Activated CD8-positive, alpha-beta T cell treated with anti-CD3 and anti-CD28 coated beads, Interleukin-2, amount 10 ng/mL, durations not matched to agents 7 days and 5 days (primary cell): ENCODE results near the gene PAQR6. TPM values are rescaled to one million over a fixed set of nuclear protein-coding genes. Genes with fewer than 3 reads are reported as not detected.

Experiments used
- ATAC-seq: fragments of 150-1000 bp; cut with Tn5 transposase; one replicate; pipeline ENCODE4 v1.10.0; 2021; ENCODE audit warnings: moderate library complexity
- CTCF ChIA-PET: fragments of 350-600 bp; sonication (Branson Sonifier 250); formaldehyde crosslinking; loops from one replicate; lab custom pipeline; 2021; ENCODE audit warnings: antibody characterized with exemption; lab: Charles Lee
- POLR2A ChIA-PET: fragments of 350-600 bp; sonication (Branson Sonifier 250); formaldehyde crosslinking; loops from one replicate; lab custom pipeline; 2021; ENCODE audit warnings: antibody characterized with exemption; lab: Charles Lee
- DNase-seq: peaks from one replicate; pipeline ENCODE4 v3.0.0-alpha.2; 2020
- H3K27ac Mint-ChIP-seq: one replicate; pipeline ENCODE4 v1.8.0; 2021; ENCODE audit warnings: mild to moderate bottlenecking, mixed read lengths
- H3K27me3 Mint-ChIP-seq: one replicate; pipeline ENCODE4 v1.8.0; 2021; ENCODE audit warnings: low read depth, mixed read lengths
- H3K36me3 Mint-ChIP-seq: one replicate; pipeline ENCODE4 v1.8.0; 2021; ENCODE audit warnings: low read depth, mixed read lengths
- H3K4me1 Mint-ChIP-seq: one replicate; pipeline ENCODE4 v1.8.0; 2021; ENCODE audit warnings: low read depth, mixed read lengths
- H3K4me3 Mint-ChIP-seq: one replicate; pipeline ENCODE4 v1.8.0; 2021; ENCODE audit warnings: mild to moderate bottlenecking, mixed read lengths
- H3K9me3 Mint-ChIP-seq: one replicate; pipeline ENCODE4 v1.8.0; 2022; ENCODE audit warnings: mixed read lengths; ENCODE audit not compliant: insufficient read depth
- total RNA-seq, 2 experiments: library from RNA; stranded (reverse); gene quantifications; one replicate each; pipeline ENCODE4 v1.2.3, GENCODE V29; 2021

Gene PAQR6
- total RNA-seq, 2 experiments from 2014 or later: 8.6 to 9.9 TPM

DNA sequence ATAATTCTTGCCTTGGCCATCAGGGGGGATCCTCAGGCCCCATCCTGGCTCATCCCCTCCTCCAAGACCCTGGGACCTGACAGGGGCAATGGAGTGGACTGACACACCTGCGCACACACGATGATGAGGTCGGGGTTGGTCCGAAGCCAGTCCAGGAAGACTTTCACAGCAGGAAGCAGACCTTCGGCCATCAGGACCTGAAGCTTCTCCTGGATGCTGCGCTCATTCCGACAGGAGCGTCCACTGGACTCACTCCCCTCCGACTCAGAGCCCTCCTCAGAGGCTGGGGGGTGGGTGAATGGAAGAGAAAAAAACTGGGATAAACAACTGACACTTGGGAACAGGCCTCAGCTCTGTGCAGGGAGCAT, 15.4 kb upstream of the PAQR6 start:
- H3K27me3 Mint-ChIP-seq: no peaks in the 10 kb centered on the region
- peaks cover 1% of the 10 kb centered on the region for H3K4me1 Mint-ChIP-seq
- H3K27ac Mint-ChIP-seq: no peak overlapping the region
- DNase-seq (no peak), ATAC-seq (no peak)
- no peak overlapping the region for H3K4me3 Mint-ChIP-seq
- H3K9me3 Mint-ChIP-seq: no peaks in the 10 kb centered on the region
- POLR2A ChIA-PET: no interaction called here
- peaks cover 77% of the 10 kb centered on the region for H3K36me3 Mint-ChIP-seq
- CTCF ChIA-PET: interaction anchor here (1.4 kb wide), 1 partner anchor 55 kb away, joined by 3 read pairs; no protein-coding TSS in a partner anchor

DNA sequence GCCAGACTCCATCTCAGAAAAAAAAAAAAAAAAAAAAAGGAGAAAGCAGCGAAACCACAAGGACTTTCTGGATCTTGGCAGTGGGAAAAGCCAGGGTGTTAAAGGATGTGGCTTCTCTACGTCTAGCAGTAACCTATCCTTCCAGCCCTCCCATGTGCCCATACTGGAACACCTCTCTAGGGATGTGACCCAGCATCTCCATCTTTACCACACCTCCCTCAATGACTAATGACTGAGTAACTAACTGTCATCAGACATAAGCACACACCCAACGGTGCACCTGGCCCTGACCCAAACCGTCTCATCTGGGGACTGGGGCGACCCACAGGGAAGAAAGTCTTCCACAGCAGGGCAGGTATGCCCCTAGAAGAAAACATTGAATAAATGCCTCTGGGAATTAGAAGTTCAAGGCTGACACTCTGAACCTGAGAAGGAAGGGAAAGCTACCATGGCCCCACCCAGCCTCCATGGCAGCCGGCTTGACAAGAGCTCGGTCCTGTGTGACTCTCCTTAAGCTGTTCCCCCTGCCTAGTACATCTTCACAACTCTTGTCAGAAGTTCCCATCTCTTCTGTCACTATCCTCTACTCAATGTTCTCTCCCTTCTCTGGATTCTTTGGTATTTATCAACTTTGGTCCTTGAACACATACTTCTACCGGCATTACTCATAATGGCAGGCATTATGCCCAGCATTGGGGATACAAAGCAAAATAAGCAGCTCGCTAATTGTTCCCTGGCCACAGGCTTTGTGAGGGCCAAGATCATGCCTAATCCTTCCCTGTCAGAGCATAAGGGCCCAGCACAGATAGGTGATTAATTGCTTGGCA, 14.8 kb upstream of the PAQR6 start:
- Mint-ChIP-seq H3K4me3 (no peak overlapping the region), H3K27ac (peak overlapping the region; percentile 2), H3K27me3 (no peaks in the 10 kb centered on the region), H3K36me3 (peaks cover 77% of the 10 kb centered on the region), H3K9me3 (no peaks in the 10 kb centered on the region), H3K4me1 (peaks cover 7% of the 10 kb centered on the region)
- ChIA-PET CTCF (interaction anchor here (1.4 kb wide), 1 partner anchor 56 kb away, joined by 3 read pairs; no protein-coding TSS in a partner anchor), POLR2A (no interaction called here)
- no peak for DNase-seq
- no peak for ATAC-seq

DNA sequence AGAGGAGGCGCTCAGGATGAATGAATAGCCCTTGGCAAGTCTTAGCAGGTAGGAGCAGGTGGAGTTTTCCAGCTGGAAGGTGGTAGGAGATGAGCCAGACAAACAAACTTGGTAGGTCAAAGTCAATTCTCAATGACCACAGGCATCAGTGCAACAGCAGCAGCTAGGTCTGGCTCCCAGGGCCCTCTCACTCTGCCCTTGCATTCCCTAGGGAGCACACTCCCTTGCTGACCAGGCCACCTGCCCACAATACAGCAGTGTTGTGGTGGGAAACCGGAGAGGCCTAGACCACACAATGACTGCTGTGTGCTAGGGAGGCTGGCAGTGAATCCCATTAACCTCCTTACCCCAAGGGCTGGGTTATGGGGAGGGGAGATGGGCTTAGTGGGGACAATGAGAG, 13.0 kb upstream of the PAQR6 start:
- Mint-ChIP-seq H3K9me3 (no peaks in the 10 kb centered on the region), H3K4me1 (peaks cover 16% of the 10 kb centered on the region), H3K27me3 (no peaks in the 10 kb centered on the region), H3K36me3 (peaks cover 71% of the 10 kb centered on the region), H3K4me3 (no peak overlapping the region), H3K27ac (peak overlapping the region; percentile 43)
- ATAC-seq (no peak), DNase-seq (no peak)
- POLR2A ChIA-PET: interaction anchor here (1.7 kb wide), 1 partner anchor 22 kb away, joined by 7 read pairs; the partner anchor contains the start of gene SMG5
- CTCF ChIA-PET: interaction anchor here (0.7 to 1.1 kb wide), 3 partner anchors 59 to 120 kb away, joined by 3 to 7 read pairs (median 3); no protein-coding TSS in a partner anchor

DNA sequence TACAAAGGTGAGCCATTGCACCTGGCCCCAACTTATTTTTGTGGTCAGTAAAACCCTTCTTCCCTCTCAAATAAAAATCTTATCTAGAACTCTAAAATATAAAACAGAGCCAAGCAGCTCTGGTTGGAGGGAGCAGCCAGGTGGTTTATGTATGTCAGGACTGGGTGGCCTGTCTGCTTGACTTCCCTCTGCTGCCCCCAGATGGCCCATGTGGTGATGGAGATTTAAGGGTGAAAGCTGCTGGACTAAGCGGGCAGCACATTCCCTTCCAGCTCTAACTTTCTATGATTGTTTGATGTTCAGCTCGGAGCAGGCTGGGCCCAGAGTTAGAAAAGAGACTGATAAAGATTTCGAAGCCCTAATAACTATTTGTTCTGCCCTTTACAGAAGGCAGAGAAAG, 11.9 kb upstream of the PAQR6 start:
- CTCF ChIA-PET: interaction anchor here (0.9 to 1.5 kb wide), 8 partner anchors 8 to 163 kb away, joined by 3 to 7 read pairs (median 3); partner anchors contain the start of genes BGLAP and SLC25A44
- Mint-ChIP-seq H3K4me3 (no peak overlapping the region), H3K9me3 (no peaks in the 10 kb centered on the region), H3K4me1 (peaks cover 16% of the 10 kb centered on the region), H3K27ac (no peak overlapping the region), H3K27me3 (no peaks in the 10 kb centered on the region), H3K36me3 (peaks cover 63% of the 10 kb centered on the region)
- ATAC-seq: no peak
- POLR2A ChIA-PET: interaction anchor here (1.4 to 1.7 kb wide), 2 partner anchors 20 to 23 kb away, joined by 3 to 7 read pairs; partner anchors contain the start of gene SMG5
- DNase-seq: no peak

DNA sequence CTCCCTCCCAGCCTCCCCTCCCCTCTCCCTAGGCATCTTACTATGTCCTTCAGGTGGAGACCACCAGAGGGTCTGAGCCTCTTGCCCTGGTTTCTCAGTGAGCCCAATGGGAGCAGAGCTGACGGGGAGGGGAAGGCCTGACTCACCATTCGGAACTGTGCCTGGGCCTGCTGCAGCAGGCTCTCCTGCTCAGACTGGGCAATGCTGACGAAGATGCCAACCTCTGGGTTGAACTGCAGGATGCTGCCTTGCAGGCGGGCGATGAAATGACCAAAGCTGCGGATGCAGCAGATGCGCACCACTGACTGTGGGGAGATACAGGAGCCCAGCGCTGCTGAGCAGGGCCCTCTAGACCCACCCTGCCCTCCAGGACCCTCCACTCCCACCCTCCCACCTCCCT, 11.0 kb upstream of the PAQR6 start:
- no peak overlapping the region for H3K4me3 Mint-ChIP-seq
- ATAC-seq: no peak
- peaks cover 61% of the 10 kb centered on the region for H3K36me3 Mint-ChIP-seq
- ChIA-PET CTCF (interaction anchor here (0.9 to 1.5 kb wide), 4 partner anchors 8 to 104 kb away, joined by 3 to 6 read pairs (median 4); partner anchors contain the start of gene BGLAP), POLR2A (interaction anchor here (1.4 kb wide), 1 partner anchor 21 kb away, joined by 3 read pairs; no protein-coding TSS in a partner anchor)
- no peaks in the 10 kb centered on the region for H3K9me3 Mint-ChIP-seq
- no peak overlapping the region for H3K27ac Mint-ChIP-seq
- H3K27me3 Mint-ChIP-seq: no peaks in the 10 kb centered on the region
- H3K4me1 Mint-ChIP-seq: peaks cover 16% of the 10 kb centered on the region
- no peak for DNase-seq

DNA sequence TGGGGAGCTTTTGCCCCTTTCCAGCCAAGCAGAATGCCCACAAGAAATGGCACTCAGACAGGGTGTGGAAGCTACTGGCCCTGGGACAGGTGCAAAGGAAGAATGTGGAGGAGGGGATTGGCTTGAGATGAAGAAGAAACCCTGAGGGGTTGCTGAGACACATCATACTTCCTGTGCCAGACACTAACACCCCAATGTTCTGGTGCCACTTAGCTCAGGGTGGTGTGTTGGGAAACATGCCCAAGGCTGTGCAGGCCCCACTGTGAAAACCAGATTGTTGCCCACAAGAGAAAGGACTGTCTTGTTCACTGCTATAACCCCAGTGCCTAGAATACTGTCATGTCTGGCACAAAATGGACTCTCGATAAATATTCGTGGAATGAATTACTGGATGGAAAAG, 9.9 kb upstream of the PAQR6 start:
- ATAC-seq (no peak), DNase-seq (no peak)
- Mint-ChIP-seq H3K27ac (peak overlapping the region; percentile 79), H3K4me1 (peaks cover 18% of the 10 kb centered on the region), H3K27me3 (no peaks in the 10 kb centered on the region), H3K9me3 (no peaks in the 10 kb centered on the region), H3K36me3 (peaks cover 63% of the 10 kb centered on the region), H3K4me3 (no peak overlapping the region)
- ChIA-PET POLR2A (interaction anchor here (0.8 to 1.3 kb wide), 3 partner anchors 11 to 25 kb away, joined by 3 to 5 read pairs (median 3); partner anchors contain the start of gene SMG5), CTCF (interaction anchor here (0.9 to 1.1 kb wide), 3 partner anchors 33 to 161 kb away, joined by 3 to 4 read pairs (median 4); no protein-coding TSS in a partner anchor)

DNA sequence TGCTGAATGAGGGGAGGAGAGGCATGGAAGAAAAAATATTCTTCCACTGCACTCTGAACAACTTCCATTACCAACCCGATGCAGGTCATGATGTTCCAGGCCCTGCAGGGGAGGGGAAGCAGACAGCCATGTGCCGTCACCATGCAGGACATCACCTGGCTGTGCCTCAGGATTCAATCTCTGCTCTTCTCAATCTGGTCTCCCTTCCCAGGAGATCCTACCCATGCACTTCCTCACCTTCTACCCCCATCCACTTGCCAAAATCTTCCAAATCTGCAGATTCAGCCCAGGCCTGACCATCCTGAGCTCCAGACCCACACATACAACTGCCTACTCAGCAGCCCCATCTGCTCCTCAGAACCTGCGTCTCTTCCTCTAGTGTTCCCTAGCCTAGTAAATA, 5.8 kb upstream of the PAQR6 start:
- ChIA-PET POLR2A (interaction anchor here (0.7 kb wide), 1 partner anchor 29 kb away, joined by 3 read pairs; the partner anchor contains the start of gene SMG5), CTCF (no interaction called here)
- H3K27ac Mint-ChIP-seq: peak overlapping the region; percentile 28
- H3K27me3 Mint-ChIP-seq: no peaks in the 10 kb centered on the region
- no peak overlapping the region for H3K4me3 Mint-ChIP-seq
- DNase-seq (no peak), ATAC-seq (no peak)
- peaks cover 43% of the 10 kb centered on the region for H3K4me1 Mint-ChIP-seq
- H3K9me3 Mint-ChIP-seq: no peaks in the 10 kb centered on the region
- H3K36me3 Mint-ChIP-seq: peaks cover 58% of the 10 kb centered on the region

DNA sequence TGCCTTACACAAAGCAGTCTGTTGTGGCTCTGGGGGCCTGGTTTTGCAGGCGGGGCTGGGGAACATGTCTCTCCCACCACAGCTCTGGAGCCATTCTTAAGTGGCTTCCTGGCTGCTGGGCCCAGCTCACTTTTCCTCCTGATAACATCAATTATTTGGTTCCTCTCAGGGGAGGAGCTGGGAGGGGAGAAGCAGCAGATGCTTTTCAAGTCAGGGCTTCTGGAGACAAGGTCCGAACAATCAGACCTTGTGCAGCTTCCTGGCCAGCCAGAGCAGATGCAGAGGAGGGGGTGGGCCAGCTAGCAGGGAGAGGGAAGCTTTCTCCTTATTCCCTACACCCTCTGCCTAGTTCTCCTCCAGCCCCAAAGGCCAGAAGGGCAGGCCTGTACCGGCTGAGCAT, 3.7 kb upstream of the PAQR6 start:
- peaks cover 26% of the 10 kb centered on the region for H3K4me1 Mint-ChIP-seq
- ATAC-seq (peak; percentile 48), DNase-seq (peak; percentile 39)
- ChIA-PET POLR2A (interaction anchor here (0.8 to 1.3 kb wide), 4 partner anchors 21 to 97 kb away, joined by 3 to 6 read pairs (median 3); partner anchors contain the start of gene SMG5), CTCF (interaction anchor here (1.2 to 1.4 kb wide), 3 partner anchors 8 to 155 kb away, joined by 4 to 6 read pairs (median 4); no protein-coding TSS in a partner anchor)
- H3K4me3 Mint-ChIP-seq: peak overlapping the region; percentile 10
- no peaks in the 10 kb centered on the region for H3K9me3 Mint-ChIP-seq
- peak overlapping the region; percentile 86 for H3K27ac Mint-ChIP-seq
- peaks cover 43% of the 10 kb centered on the region for H3K36me3 Mint-ChIP-seq
- no peaks in the 10 kb centered on the region for H3K27me3 Mint-ChIP-seq

DNA sequence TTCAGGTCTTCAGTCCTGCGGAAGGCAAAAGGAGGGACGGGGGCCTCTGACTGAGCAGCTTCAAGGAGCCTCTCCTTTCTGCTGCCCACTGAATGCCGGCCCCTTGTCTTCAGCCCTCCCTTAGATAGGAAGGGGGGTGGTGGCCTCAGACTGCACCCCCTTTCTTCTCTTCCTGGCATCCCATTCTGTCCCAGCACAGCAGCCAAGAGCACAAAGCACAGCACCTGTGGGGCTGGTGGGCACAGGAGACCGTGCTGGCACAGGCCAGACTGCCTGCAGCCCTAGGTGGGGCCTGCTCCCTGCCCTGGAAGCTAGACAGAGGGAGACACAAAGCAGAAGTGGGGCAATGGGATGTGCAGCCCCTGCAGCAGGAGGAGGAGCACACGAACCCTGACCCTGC, 1.7 kb upstream of the PAQR6 start:
- peaks cover 37% of the 10 kb centered on the region for H3K36me3 Mint-ChIP-seq
- no peak for DNase-seq
- H3K27ac Mint-ChIP-seq: peak overlapping the region; percentile 34
- no peak overlapping the region for H3K4me3 Mint-ChIP-seq
- ChIA-PET CTCF (no interaction called here), POLR2A (no interaction called here)
- no peaks in the 10 kb centered on the region for H3K9me3 Mint-ChIP-seq
- H3K27me3 Mint-ChIP-seq: no peaks in the 10 kb centered on the region
- ATAC-seq: no peak
- H3K4me1 Mint-ChIP-seq: peaks cover 42% of the 10 kb centered on the region

DNA sequence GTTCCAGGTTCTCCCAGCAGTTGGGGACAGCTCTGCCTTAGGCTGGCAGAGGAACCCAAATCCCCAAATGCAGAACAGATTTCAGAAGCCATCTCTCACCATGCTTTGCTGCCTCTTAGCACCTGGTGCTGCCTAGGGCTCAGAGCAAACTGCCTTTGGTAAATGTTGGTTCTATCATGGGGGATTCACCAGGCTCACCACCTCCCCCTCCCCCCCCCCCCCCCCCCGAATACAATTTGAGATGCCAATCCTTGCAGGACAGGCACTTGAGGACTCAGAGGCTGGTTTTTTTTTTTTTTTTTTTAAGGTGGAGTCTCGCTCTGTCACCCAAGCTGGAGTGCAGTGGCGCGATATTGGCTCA, 447 bp upstream of the PAQR6 start:
- Mint-ChIP-seq H3K4me1 (peaks cover 54% of the 10 kb centered on the region), H3K9me3 (no peaks in the 10 kb centered on the region), H3K27ac (peak overlapping the region; percentile 64), H3K27me3 (no peaks in the 10 kb centered on the region), H3K4me3 (no peak overlapping the region), H3K36me3 (peaks cover 30% of the 10 kb centered on the region)
- CTCF ChIA-PET: interaction anchor here (0.5 kb wide), 1 partner anchor 87 kb away, joined by 3 read pairs; no protein-coding TSS in a partner anchor
- no peak for DNase-seq
- POLR2A ChIA-PET: interaction anchor here (0.9 kb wide), 1 partner anchor 35 kb away, joined by 3 read pairs; the partner anchor contains the start of gene PMF1
- no peak for ATAC-seq

DNA sequence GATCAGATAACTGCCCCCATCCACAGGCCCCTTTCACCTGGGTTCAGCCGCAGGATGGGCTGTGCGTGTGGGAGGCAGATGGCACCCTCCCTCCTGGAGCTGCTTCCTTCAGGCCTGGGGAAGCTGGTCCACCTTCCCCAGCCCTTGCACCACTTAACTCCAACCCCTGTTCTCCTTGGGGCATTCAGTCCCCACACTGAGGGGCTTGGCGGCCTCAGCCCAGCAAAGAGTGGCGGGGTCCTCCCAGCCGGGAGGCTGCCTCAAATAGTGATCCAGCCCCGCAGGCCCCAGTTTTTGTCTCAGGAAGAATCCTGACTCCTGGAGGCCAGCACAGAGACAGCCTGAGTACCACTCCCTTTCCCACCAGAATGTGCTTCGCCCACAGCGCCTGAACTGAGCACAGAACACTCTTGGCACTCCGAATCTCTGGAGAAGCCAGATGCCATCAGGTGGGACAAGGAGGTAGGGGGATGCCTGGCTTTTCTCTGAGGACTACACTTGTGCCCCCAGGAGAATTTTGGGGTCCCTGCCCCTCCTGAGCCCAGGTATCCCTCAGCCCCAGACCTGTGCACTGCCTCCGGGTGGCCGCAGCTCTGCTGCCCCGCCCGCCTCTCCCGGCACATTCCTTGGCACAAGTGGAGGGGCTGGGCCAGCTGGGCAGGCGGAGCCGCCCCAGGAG, 936 bp downstream of the PAQR6 start:
- ChIA-PET POLR2A (interaction anchor here (0.9 to 3.1 kb wide), 4 partner anchors 10 to 36 kb away, joined by 3 to 12 read pairs (median 4); partner anchors contain the start of gene SMG5), CTCF (interaction anchor here (1.0 to 2.4 kb wide), 7 partner anchors 10 to 151 kb away, joined by 3 to 9 read pairs (median 3); no protein-coding TSS in a partner anchor)
- Mint-ChIP-seq H3K27ac (no peak overlapping the region), H3K4me1 (peaks cover 45% of the 10 kb centered on the region), H3K36me3 (peaks cover 16% of the 10 kb centered on the region), H3K4me3 (no peak overlapping the region), H3K27me3 (no peaks in the 10 kb centered on the region), H3K9me3 (no peaks in the 10 kb centered on the region)
- no peak for DNase-seq
- ATAC-seq: no peak
